HG03558 (cell line): ENCODE results near the gene CDH16.
"Not testable (repeated sequence)": the region's sequence is repeated elsewhere in the genome, so short reads cannot be mapped to it uniquely, and the experiment has no call there.

Experiments used
- ATAC-seq: cut with Tn5 transposase; IDR thresholded peaks from one replicate; pipeline ENCODE4 v1.9.1; 2021; ENCODE audit warnings: moderate number of reproducible peaks; ENCODE audit not compliant: unreplicated experiment; ENCODE audit errors: extremely low read depth

CDH16 gene

DNA sequence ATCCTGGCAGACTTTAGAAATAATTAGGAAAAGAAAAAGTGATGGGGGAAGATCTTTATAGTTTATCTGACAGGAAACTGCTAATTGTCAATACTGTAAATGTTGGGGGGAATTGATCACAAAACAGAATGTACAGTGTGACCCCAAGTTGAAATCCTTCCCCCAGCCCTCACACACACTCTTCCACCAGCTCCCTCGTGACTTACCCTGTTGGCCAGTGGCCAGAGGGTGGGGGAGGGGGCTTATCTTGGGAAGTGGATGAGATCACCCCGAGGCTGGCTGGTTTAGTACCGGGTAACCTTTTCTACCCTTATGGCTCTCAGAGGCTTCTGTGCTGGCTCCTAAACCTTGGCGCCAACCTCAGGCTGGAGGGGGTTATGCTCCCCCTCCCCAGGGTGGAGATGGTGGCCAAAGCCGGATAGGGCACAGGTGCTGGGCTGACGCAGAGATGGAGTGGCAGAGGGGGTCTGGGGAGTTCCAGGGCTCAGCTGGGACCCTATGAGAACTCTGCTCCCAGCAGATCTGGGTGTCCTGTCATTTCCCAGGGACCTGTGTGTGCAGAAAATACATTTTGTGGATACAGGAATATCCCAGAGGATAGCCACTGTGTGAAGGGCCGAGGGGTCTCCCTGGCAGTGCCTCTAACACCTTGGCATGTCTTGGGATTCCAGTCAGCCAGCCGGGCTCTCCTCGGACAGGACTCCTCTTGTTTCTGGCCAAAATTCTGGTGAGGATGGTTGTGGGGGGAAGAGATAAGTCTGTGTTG is 18.6 kb downstream of the CDH16 start:
- no peak for ATAC-seq

DNA sequence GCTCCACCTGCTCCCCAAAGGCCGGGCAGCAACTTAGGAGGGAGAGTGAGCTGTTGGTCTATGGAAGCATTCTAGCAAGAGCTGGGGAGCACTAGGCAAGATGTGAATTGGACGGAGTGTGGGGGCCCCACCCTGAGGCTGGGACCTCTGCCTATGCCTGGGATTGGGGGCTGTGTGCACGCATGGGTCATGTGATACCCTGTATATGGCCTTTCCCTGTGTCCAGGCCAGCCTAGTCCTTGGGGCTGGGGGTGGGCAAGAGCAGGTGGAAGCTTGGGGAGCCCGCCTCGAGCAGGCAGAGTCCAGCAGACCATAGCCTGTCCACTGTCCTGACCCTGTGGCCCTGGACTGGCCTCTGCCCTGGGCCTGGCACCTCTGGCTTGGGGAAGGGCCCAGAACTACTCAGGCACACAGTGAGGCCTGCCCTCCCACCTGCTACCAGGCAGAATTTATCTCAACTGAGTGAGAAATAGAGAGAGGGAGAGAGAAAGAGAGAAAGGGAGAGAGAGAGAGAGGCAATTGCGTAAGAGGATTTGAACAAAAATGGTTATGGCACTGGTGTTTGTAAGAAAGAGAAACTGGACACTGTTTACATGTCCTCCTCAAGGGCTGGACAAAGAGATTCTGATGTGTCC is 19.3 kb downstream of the CDH16 start:
- ATAC-seq: no peak

GRCh38 chr16:66898933-66899309 is 19.8 kb downstream of the CDH16 start:
- ATAC-seq: no peak

DNA sequence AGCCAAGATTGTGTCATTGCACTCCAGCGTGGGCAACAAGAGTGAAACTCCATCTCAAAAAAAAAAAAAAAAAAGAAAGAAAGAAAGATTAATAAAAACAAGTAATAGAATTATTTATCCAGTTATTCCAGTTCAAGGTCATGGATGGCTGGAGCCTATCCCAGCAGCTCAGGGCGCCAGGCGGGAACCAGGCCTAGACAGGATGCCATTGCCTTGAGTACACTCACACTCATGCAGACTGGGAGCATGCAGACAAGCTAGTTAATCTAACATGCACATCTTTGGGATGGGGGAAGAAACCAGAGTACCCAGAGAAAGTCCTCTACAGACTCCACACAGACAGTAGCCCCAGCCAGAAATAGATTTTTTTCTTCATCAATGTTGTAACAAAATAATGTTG is 20.5 kb downstream of the CDH16 start:
- no peak for ATAC-seq

DNA sequence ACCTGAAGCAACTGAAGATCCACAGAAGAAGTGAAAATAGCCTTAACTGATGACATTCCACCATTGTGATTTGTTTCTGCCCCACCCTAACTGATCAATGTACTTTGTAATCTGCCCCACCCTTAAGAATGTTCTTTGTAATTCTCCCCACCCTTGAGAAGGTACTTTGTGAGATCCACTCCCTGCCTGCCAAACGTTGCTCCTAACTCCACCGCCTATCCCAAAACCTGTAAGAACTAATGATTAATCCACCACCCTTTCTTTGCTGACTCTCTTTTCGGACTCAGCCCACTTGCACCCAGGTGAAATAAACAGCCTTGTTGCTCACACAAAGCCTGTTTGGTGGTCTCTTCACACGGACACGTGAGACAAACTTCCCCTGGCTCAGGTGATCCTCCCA is 22.0 kb downstream of the CDH16 start:
- not testable (repeated sequence) for ATAC-seq

GRCh38 chr16:66895999-66896398 is 22.7 kb downstream of the CDH16 start:
- no peak for ATAC-seq

DNA sequence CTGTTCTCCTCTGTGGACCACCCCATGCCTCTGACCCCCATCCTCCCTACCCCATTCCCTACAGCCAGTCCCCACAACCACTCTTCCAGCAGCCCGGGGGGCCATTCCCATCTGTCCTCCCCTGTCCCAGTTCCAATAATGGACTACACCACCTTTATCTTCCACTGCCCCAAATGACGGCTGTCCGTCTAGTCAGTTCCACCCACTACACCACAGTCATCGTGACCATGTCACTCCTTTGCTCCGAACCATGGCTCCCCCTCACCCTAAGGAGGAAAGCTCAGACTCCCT is 23.1 kb downstream of the CDH16 start:
- no peak for ATAC-seq

DNA sequence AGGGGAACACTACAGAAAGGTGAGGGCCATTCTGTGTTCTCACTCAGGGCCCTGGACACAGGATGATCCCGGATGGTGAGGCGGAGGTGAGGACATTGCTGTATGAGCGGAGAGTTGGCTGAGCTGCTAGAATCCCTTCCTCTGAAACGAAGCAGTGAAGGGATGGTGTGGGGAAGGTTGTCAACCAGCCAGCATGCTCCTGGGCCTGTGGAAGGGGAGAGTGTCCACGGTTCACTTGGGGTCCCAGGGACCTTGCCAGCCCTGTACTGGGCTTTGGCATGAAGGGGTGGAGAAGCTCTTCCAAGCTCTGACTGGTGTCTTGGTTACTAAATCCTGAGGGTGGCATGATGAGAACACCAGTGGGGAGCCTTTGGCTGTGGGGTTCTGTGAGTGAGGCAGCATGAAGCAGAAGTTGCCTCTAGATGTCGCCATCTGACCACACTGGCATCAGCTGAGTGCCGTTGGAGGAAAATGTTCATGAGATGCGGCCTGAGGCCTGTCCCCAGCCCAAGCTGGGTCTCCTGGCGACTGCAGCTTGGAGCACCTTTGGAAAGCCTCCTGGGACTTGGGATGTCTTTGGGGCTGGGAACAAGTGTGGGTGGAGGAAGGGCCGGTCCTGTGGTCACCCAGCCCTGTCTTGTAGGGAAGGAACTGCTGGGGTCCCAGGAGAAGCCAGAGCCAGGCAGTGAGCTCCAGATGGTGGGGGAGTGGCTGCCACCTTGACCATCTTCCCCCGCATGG is 23.6 kb downstream of the CDH16 start:
- no peak for ATAC-seq

- ATAC-seq: no peak
Observed at GRCh38 chr16:66894055-66894454, 24.6 kb downstream of the CDH16 start.

DNA sequence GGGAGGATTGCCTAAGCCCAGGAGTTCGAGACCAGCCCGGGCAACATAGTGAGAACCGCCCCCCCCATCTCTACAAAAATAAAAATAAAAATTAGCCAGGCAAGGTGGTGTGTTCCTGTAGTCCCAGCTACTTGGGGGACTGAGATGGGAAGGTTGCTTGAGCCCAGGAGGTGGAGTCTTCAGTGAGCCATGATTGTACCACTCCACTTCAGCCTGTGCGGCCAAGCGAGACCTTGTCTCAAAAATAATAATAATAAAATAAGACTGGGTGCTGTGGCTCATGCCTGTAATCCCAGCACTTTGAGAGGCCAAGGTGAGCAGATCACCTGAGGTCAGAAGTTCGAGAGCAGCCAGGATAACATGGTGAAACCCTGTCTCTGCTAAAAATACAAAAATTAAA is 26.9 kb downstream of the CDH16 start:
- no peak for ATAC-seq

DNA sequence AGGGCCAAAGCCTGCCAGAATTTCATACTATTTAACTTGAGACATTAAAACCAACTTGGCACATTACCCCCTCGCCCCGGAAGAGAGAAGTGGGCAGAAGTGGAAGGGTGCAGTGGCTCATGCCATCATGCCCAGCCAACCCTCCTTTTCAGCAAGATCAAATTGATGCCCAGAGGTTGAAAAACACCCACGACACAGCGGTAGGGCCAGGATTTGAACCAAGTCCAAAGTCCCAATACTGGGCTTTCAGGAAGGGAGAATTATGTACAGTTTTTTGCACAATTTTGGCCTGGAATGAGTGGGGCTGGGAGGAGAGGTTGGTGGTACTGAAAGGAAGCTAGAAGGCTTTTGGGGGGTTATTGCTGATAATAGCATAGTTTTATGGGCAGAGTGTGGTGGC is 27.3 kb downstream of the CDH16 start:
- ATAC-seq: no peak

- no peak for ATAC-seq
Observed at GRCh38 chr16:66890799-66891198, 27.9 kb downstream of the CDH16 start.

DNA sequence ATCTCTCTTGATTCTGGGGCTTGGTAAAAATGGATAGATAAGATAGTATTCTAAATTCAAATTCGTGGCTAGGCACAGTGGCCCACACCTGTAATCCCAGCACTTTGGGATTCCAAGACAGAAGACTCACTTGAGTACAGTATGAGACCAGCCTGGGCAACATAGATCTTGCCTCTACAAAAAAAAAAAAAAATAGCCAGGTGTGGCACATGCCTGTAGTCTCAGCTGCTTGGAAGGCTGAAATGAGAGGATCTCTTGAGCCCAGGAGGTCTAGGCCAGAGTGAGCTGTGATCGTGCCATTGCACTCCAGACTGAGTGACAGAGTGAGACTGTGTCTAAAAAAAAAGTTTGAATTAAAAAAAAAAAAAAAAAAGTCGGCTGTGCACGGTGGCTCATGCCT is 29.1 kb downstream of the CDH16 start:
- no peak for ATAC-seq

GRCh38 chr16:66888647-66889615 is 29.8 kb downstream of the CDH16 start:
- ATAC-seq: no peak

- no peak for ATAC-seq
Observed at GRCh38 chr16:66886914-66887313, 31.8 kb downstream of the CDH16 start.

- no peak for ATAC-seq
Observed at GRCh38 chr16:66886321-66886720, 32.4 kb downstream of the CDH16 start.

DNA sequence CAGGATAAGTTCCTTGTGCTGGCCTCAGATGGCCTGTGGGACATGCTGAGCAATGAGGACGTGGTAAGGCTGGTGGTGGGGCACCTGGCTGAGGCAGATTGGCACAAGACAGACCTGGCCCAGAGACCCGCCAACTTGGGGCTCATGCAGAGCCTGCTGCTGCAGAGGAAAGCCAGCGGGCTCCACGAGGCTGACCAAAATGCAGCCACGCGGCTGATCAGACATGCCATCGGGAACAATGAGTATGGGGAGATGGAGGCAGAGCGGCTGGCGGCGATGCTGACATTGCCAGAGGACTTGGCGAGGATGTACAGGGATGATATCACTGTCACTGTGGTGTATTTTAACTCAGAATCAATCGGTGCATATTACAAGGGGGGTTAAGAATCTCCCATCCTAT is 33.2 kb downstream of the CDH16 start:
- no peak for ATAC-seq

GRCh38 chr16:66882702-66883101 is 36.0 kb downstream of the CDH16 start:
- ATAC-seq: no peak

- no peak for ATAC-seq
Observed at GRCh38 chr16:66881964-66882508, 36.6 kb downstream of the CDH16 start.

DNA sequence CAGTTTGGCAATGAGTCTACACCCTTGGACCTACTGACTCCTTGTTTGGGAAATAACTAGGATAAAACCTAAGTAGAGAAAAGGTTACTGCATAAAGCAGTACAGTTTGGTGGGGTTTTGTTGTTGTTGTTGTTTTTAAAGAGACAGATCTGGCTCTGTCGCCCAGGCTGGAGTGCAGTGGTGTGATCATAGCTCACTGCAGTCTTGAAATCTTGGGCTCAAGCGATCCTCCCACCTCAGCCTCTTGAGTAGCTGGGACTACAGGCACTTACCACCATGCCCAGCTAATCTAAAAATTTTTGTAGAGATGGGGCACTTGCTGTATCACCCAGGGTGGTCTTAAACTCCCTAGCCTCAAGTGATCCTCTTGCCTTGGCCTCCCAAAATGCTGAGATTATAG is 37.1 kb downstream of the CDH16 start:
- no peak for ATAC-seq
